AG09319 (cell line): Measurements from ENCODE around the gene LEFTY2.

Source experiments
- DNase-seq: peaks from one replicate; pipeline ENCODE4 v3.0.0-alpha.2; 2010; ENCODE audit warnings: low read depth; ENCODE audit errors: extremely low read depth
- CTCF ChIP-seq: IDR thresholded peaks from 2 replicates; pipeline ENCODE4 v1.5.1; 2011; ENCODE audit warnings: low read depth, mild to moderate bottlenecking, inconsistent platforms, low read length, moderate library complexity

LEFTY2 gene

GRCh38 chr1:225921734-225922709 lies 19.0 kb downstream of the LEFTY2 start:
- no peak for TF ChIP-seq CTCF
- no peak for DNase-seq

- DNase-seq = peak; percentile 71
- no peak for TF ChIP-seq CTCF
Observed at GRCh38 chr1:225919906-225920305, 21.1 kb downstream of the LEFTY2 start.

GRCh38 chr1:225918280-225918679 lies 22.7 kb downstream of the LEFTY2 start:
- no peak for TF ChIP-seq CTCF

DNA sequence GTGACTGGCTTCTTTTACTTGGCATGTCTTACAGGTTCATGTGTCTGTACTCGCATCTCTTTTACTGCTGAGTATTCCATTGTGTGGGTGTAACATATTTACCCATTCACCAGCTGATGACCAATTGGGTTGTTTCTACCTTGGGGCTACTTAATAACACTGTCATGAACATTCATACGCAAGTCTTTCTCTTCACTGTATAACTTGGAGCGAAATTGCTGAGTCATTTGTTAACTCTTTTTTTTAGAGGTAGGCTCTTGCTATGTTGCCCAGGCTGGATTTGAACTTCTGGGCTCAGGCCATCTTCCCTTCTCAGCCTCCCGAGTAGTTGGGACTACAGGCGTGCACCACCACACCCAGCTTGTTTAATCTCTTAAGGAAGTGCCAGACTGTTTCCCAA lies 23.5 kb downstream of the LEFTY2 start:
- no peak for TF ChIP-seq CTCF
- no peak for DNase-seq

More at GRCh38 chr1:225918280-225918679, 22.7 kb downstream of the LEFTY2 start:
- DNase-seq = no peak

DNA sequence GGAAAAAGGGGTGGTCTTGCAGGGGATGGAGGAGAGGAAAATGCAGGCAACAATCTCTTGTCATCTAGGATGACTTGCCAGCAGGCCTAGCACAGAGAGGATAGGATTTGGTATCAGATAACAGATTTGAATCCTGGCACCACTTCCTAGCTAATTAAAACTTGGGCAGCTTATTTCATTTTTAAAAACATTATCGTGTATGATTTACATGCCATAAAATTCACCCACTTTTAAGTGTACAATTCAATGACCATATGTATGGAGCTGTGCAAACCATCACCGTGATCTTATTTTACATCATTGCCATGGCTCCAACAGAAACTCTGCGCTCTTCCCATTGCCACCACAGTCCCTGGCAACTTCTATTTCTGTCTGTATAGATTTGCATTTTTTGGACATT lies 23.9 kb downstream of the LEFTY2 start:
- no peak for DNase-seq
- no peak for TF ChIP-seq CTCF

GRCh38 chr1:225915538-225915991 lies 25.5 kb downstream of the LEFTY2 start:
- TF ChIP-seq CTCF = no peak
- DNase-seq = no peak

DNA sequence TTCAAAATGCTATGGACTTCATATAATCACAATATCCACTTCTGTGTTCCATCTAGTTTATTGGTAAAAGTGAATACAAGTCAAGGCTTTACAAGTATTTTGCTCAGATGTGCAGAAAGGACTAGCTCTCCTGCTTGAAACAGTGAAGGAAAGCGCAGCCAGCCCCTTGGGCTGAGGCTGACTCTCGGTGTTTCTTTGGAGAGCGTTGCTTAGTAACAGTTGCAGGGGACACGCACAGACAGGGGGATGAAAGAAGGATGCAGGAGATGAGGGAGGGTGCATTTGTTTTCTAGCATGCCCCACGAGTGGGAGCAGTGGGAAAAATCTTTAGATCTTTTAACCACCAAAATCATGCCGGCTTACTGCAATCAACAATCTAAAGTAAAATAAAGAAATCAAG lies 26.1 kb downstream of the LEFTY2 start:
- DNase-seq = no peak
- no peak for TF ChIP-seq CTCF
